HG02798 (cell line): ENCODE measurements around the gene TAOK2.

ENCODE experiments used
- ATAC-seq: cut with Tn5 transposase; IDR thresholded peaks from one replicate; pipeline ENCODE4 v1.9.1; 2021; ENCODE audit warnings: mild to moderate bottlenecking; ENCODE audit not compliant: unreplicated experiment, poor library complexity

Gene TAOK2

DNA sequence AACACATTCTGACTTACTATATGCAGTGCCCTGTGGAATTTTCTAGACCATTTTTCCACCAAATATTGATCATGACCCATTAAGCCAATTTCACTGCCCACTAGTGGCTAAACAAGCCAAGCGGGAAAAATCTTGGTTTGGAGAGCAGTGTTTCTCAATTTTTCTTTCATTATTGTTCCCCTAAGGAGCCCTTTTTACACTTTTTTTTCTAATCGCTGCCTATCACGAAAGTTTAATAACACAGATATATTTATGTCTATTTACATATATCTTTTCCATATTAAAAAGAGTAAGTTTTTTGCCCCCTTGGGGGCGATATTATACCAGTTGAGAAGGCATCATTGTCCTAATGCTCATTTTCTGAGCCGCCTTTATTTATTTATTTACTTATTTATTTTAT lies 68.2 kb downstream of the TAOK2 start:
- no peak for ATAC-seq
